HG03196 (cell line): ENCODE results near the gene CACNA1C.

ENCODE experiments used
- ATAC-seq: cut with Tn5 transposase; IDR thresholded peaks from one replicate; pipeline ENCODE4 v1.9.1; 2021; ENCODE audit not compliant: unreplicated experiment

CACNA1C gene

GRCh38 chr12:2335109-2335508 is 282.3 kb downstream of the CACNA1C start:
- ATAC-seq = no peak

GRCh38 chr12:2335513-2335912 is 282.7 kb downstream of the CACNA1C start:
- ATAC-seq = no peak

GRCh38 chr12:2335916-2336315 is 283.1 kb downstream of the CACNA1C start:
- no peak for ATAC-seq

- ATAC-seq = peak; percentile 78
Observed at GRCh38 chr12:2336409-2336829, 283.6 kb downstream of the CACNA1C start.

- no peak for ATAC-seq
Observed at GRCh38 chr12:2337031-2338010, 284.5 kb downstream of the CACNA1C start.

GRCh38 chr12:2338381-2338780 is 285.6 kb downstream of the CACNA1C start:
- no peak for ATAC-seq

- ATAC-seq = no peak
Observed at GRCh38 chr12:2338991-2339431, 286.2 kb downstream of the CACNA1C start.

GRCh38 chr12:2341051-2341751 is 288.4 kb downstream of the CACNA1C start:
- ATAC-seq = no peak

GRCh38 chr12:2341871-2342270 is 289.1 kb downstream of the CACNA1C start:
- ATAC-seq = no peak

GRCh38 chr12:2343681-2344080 is 290.9 kb downstream of the CACNA1C start:
- no peak for ATAC-seq

- no peak for ATAC-seq
Observed at GRCh38 chr12:2344476-2344875, 291.7 kb downstream of the CACNA1C start.

GRCh38 chr12:2344885-2345284 is 292.1 kb downstream of the CACNA1C start:
- no peak for ATAC-seq

- ATAC-seq = no peak
Observed at GRCh38 chr12:2345902-2346301, 293.1 kb downstream of the CACNA1C start.

GRCh38 chr12:2346416-2346815 is 293.6 kb downstream of the CACNA1C start:
- no peak for ATAC-seq

- no peak for ATAC-seq
Observed at GRCh38 chr12:2347137-2347843, 294.5 kb downstream of the CACNA1C start.

GRCh38 chr12:2347844-2348481 is 295.2 kb downstream of the CACNA1C start:
- no peak for ATAC-seq

GRCh38 chr12:2348482-2348852 is 295.7 kb downstream of the CACNA1C start:
- no peak for ATAC-seq

GRCh38 chr12:2351161-2351560 is 298.4 kb downstream of the CACNA1C start:
- no peak for ATAC-seq

GRCh38 chr12:2352203-2352602 is 299.4 kb downstream of the CACNA1C start:
- no peak for ATAC-seq

GRCh38 chr12:2353281-2353680 is 300.5 kb downstream of the CACNA1C start:
- no peak for ATAC-seq

- ATAC-seq = no peak
Observed at GRCh38 chr12:2353691-2354090, 300.9 kb downstream of the CACNA1C start.
